Left ventricle myocardium inferior (tissue), 1 donor: Measurements from ENCODE around the gene CPA1. TPM values are rescaled to one million over a fixed set of nuclear protein-coding genes. Genes with fewer than 3 reads are reported as not detected.

Experiments used
- DNase-seq: peaks from one replicate; pipeline ENCODE4 v3.0.0-alpha.2; 2020
- H3K27ac ChIP-seq: fragments of 200-600 bp; replicated peaks from 2 replicates; pipeline ENCODE4 v1.8.0; 2021
- H3K27me3 ChIP-seq: fragments of 200-600 bp; 2 replicates; pipeline ENCODE4 v1.8.0; 2021; ENCODE audit warnings: low read depth
- H3K36me3 ChIP-seq: fragments of 200-600 bp; 2 replicates; pipeline ENCODE4 v1.8.0; 2021
- H3K4me1 ChIP-seq: fragments of 200-600 bp; 2 replicates; pipeline ENCODE4 v1.8.0; 2021
- H3K4me3 ChIP-seq: fragments of 200-600 bp; 2 replicates; pipeline ENCODE4 v1.8.0; 2021; ENCODE audit warnings: mild to moderate bottlenecking, moderate library complexity
- H3K9me3 ChIP-seq: fragments of 200-600 bp; replicated peaks from 2 replicates; pipeline ENCODE4 v1.8.0; 2021
- CTCF ChIP-seq: fragments of 200-600 bp; IDR thresholded peaks from 2 replicates; pipeline ENCODE4 v1.8.0; 2021; ENCODE audit warnings: antibody characterized with exemption, mild to moderate bottlenecking, borderline replicate concordance
- intact Hi-C: fragments of 100-400 bp; cut with micrococcal nuclease; formaldehyde crosslinking; loops from one replicate; pipeline ENCODE4 v1.11.0; 2022
- total RNA-seq: library from RNA; stranded (reverse); fragmentation: NEBNext Ultra II Directional; extraction: Animal tissue kit (Norgen Biotek cat#: 25700); gene quantifications from one replicate; pipeline ENCODE4 v1.2.1, GENCODE V29; 2021
- donor health status: DM: no; HTN: yes; CAD: no; lungs with severe emphysema.

Gene CPA1
- total RNA-seq, 1 donor from 2014 or later = not detected

- Histone ChIP-seq H3K36me3 (no peaks in the 10 kb centered on the region), H3K4me1 (peaks cover 7% of the 10 kb centered on the region), H3K27me3 (no peaks in the 10 kb centered on the region), H3K4me3 (no peak overlapping the region), H3K27ac (no peak overlapping the region), H3K9me3 (no peaks in the 10 kb centered on the region)
- no peak for TF ChIP-seq CTCF
- DNase-seq = no peak
- intact Hi-C loops = no loop called here
Measured at GRCh38 chr7:130410868-130411541, 30.7 kb downstream of the CPA1 start.

GRCh38 chr7:130413201-130413600, 32.9 kb downstream of the CPA1 start:
- Histone ChIP-seq H3K9me3 (no peaks in the 10 kb centered on the region), H3K27ac (no peak overlapping the region), H3K4me3 (no peak overlapping the region), H3K27me3 (no peaks in the 10 kb centered on the region), H3K4me1 (peaks cover 7% of the 10 kb centered on the region), H3K36me3 (no peaks in the 10 kb centered on the region)
- intact Hi-C loops = no loop called here
- no peak for TF ChIP-seq CTCF
- DNase-seq = no peak

- no peaks in the 10 kb centered on the region for H3K27me3 ChIP-seq
- H3K27ac ChIP-seq = no peak overlapping the region
- H3K4me3 ChIP-seq = no peak overlapping the region
- intact Hi-C loops = no loop called here
- no peaks in the 10 kb centered on the region for H3K36me3 ChIP-seq
- H3K9me3 ChIP-seq = no peaks in the 10 kb centered on the region
- H3K4me1 ChIP-seq = no peaks in the 10 kb centered on the region
- TF ChIP-seq CTCF = no peak
- no peak for DNase-seq
Measured at GRCh38 chr7:130415006-130415405, 34.7 kb downstream of the CPA1 start.

- no peak overlapping the region for H3K4me3 ChIP-seq
- H3K27me3 ChIP-seq = no peaks in the 10 kb centered on the region
- no peak for TF ChIP-seq CTCF
- no peak for DNase-seq
- no peaks in the 10 kb centered on the region for H3K4me1 ChIP-seq
- no peaks in the 10 kb centered on the region for H3K9me3 ChIP-seq
- intact Hi-C loops = no loop called here
- H3K27ac ChIP-seq = no peak overlapping the region
- H3K36me3 ChIP-seq = no peaks in the 10 kb centered on the region
Measured at GRCh38 chr7:130417213-130417612, 36.9 kb downstream of the CPA1 start.

- intact Hi-C loops = no loop called here
- Histone ChIP-seq H3K4me3 (no peak overlapping the region), H3K36me3 (no peaks in the 10 kb centered on the region), H3K27ac (no peak overlapping the region), H3K4me1 (no peaks in the 10 kb centered on the region), H3K9me3 (no peaks in the 10 kb centered on the region), H3K27me3 (no peaks in the 10 kb centered on the region)
- no peak for TF ChIP-seq CTCF
- no peak for DNase-seq
Measured at GRCh38 chr7:130418306-130418705, 38.0 kb downstream of the CPA1 start.
